ENCODE results near the gene IGSF3.

IGSF3 gene

DNA sequence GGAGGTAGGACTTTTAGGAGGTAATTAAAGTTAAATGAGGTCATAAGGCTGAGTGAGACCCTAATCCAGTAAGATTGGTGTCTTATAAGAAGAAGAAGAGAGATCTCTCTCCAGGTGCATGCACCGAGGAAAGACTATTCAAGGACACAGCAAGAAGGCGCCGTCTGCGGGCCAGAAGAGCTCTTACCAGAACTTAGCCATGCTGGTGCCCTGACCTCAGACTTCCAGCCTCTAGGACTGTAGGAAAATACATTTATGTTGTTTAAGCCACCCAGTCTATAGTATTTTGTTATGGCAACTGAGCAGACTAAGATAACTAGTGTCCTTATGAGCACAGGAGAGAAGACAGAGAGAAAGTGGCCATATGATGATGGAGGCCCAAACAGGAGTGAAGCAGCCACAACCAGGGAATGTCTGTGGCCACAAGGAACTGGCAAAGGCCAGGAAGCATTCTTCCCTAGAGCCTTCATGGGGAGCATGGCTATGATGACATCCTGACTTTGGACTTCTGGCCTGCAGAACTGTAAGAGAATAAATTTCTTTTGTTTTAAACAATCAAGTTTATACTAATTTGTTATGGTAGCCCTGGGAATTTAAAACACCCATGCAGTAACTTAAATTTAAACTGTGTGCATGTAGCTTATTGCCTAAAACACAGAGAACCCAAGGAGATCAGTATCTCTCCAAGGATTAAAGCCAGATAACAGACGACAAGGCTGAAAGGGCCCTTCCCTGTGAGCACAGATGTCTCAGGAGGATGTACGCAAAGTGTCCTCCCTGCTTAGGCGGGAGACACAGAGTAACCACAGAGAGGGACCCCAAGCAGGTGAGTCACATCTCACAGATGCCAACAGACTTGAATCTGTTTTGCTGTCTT lies 86.8 kb downstream of the IGSF3 start:
- H3K4me3 ChIP-seq (replicated peaks in 1 of 2; ENCODE audit: low read depth in 2 of 2, low read length in 2 of 2), result no peak overlapping the region
- peak in 1 of 2 donors; percentile 13 for DNase-seq (ENCODE audit: low read depth in 2 of 2)
- TF ChIP-seq, protein P1, sequence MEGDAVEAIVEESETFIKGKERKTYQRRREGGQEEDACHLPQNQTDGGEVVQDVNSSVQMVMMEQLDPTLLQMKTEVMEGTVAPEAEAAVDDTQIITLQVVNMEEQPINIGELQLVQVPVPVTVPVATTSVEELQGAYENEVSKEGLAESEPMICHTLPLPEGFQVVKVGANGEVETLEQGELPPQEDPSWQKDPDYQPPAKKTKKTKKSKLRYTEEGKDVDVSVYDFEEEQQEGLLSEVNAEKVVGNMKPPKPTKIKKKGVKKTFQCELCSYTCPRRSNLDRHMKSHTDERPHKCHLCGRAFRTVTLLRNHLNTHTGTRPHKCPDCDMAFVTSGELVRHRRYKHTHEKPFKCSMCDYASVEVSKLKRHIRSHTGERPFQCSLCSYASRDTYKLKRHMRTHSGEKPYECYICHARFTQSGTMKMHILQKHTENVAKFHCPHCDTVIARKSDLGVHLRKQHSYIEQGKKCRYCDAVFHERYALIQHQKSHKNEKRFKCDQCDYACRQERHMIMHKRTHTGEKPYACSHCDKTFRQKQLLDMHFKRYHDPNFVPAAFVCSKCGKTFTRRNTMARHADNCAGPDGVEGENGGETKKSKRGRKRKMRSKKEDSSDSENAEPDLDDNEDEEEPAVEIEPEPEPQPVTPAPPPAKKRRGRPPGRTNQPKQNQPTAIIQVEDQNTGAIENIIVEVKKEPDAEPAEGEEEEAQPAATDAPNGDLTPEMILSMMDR (IDR thresholded peaks at IDR 0.05; ENCODE audit: low read depth, low read length), result no peak

DNA sequence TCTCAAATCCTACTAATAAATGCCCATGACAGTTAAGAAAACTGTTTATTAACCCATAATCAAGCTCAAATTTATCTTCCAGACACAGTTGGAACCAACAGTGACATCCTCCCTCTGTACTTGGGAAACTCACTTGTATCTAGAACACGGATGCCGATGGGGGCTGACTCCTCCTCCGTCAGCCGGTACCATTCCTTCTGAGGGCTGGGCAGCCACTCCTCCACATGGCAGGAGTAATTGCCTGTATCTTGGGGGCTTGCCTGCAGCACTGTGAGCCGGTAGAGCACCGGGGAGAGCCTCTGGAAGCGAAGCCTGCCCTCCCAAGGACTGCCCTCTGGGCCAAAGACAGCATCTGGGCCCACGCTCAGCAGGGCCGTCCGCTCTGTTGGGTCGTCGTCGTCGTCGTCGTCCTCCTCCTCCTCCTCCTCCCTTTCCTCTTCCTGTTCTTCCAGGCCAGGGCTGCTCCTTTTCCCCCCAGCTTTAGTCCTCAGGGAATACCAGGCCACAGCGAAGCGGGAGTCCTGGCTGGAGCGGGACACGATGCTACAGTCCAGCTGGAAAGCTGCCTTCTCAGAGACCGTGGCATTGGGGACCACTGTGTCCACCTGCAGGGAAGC lies 88.2 kb downstream of the IGSF3 start:
- H3K4me3 ChIP-seq (replicated peaks in 1 of 2; ENCODE audit: low read depth in 2 of 2, low read length in 2 of 2), result no peak overlapping the region
- DNase-seq (ENCODE audit: low read depth in 2 of 2), result no peak
- TF ChIP-seq, protein P1 (IDR thresholded peaks at IDR 0.05; ENCODE audit: low read depth, low read length), result no peak

DNA sequence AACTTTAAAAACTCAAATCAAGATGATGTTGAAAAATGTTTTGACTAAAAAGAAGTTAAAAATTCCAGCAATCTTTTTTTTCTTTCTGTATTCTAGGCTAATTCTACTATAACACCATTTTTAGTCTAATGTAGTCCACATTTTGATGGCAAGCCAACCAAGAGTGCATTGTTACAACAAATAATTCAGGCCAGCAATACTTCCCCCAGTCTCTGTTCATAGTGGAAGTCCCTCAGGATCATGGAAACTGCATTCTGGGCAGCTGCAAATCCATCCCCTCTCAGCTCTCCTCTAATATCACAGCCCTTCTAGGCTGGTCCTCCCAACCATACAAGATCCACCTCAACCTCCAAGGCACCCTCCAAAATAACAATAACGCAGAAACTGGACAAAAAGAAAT lies 89.0 kb downstream of the IGSF3 start:
- DNase-seq (ENCODE audit: low read depth in 2 of 2), result no peak
- TF ChIP-seq, protein P1 (IDR thresholded peaks at IDR 0.05; ENCODE audit: low read depth, low read length), result no peak
- H3K4me3 ChIP-seq (replicated peaks in 1 of 2; ENCODE audit: low read depth in 2 of 2, low read length in 2 of 2), result no peak overlapping the region

DNA sequence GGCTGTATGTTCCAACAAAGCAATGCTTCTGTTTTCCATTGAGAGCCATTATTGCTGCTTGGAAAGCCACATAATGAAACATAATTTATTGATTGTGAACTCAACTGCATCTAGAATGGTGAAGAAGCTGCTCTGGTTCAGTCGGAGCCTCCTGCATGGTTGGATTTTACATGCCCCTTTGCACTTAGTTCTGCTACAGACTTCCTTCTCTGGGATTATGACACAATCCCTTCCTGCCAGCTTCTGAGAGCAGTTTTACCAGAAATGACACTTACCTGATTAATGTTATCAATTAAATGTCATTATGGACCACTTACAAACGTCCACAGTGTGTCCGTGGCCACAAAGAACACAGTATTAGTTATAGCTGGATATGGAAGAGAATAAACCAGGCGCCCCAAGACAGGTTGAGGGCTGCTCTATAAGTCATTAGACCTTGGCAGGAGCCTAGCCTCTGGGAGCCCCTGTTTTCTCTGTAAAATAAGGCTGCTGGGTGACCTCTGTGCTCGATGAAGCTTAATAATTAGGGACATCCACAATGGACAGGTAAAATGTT lies 89.7 kb downstream of the IGSF3 start:
- TF ChIP-seq, protein P1 (IDR thresholded peaks at IDR 0.05; ENCODE audit: low read depth, low read length), result no peak
- no peak for DNase-seq (ENCODE audit: low read depth in 2 of 2)
- H3K4me3 ChIP-seq (replicated peaks in 1 of 2; ENCODE audit: low read depth in 2 of 2, low read length in 2 of 2), result no peak overlapping the region

DNA sequence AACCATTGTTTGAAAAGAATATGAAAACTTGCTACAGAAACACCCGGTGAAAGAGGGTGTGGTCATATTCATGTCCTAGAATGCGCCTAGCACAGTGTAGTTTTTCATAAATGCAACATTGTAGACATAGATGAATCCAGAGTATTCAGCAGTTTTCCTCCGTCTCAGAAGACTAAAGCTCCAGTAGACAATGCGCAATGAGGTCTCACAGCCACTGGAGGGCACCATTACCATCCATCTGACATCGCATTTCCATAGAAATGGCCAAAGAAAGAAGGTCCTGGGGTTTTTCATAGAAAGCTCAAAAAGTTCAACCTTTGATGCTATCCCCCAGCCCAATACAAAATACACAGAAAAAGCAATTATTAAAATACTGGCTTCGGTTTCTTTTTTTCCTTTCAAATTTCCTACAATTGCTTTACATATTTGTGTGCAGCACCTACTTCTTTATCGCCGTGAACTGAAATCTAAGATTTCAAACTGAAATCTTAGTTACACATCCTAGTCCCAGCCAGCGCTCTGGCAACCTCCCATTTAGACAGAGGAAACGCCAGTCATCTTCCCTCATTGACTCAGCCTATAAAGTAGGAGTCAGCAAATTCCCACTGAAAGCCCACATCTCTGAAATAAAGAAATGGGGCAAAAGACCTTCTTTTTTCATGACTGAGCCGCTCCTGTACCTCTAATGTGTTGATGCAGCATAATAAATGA lies 92.8 kb downstream of the IGSF3 start:
- no peak overlapping the region for H3K4me3 ChIP-seq (replicated peaks in 1 of 2; ENCODE audit: low read depth in 2 of 2, low read length in 2 of 2)
- TF ChIP-seq, protein P1 (IDR thresholded peaks at IDR 0.05; ENCODE audit: low read depth, low read length), result peak; percentile 89
- peak; percentile 81 for DNase-seq (ENCODE audit: low read depth in 2 of 2)

DNA sequence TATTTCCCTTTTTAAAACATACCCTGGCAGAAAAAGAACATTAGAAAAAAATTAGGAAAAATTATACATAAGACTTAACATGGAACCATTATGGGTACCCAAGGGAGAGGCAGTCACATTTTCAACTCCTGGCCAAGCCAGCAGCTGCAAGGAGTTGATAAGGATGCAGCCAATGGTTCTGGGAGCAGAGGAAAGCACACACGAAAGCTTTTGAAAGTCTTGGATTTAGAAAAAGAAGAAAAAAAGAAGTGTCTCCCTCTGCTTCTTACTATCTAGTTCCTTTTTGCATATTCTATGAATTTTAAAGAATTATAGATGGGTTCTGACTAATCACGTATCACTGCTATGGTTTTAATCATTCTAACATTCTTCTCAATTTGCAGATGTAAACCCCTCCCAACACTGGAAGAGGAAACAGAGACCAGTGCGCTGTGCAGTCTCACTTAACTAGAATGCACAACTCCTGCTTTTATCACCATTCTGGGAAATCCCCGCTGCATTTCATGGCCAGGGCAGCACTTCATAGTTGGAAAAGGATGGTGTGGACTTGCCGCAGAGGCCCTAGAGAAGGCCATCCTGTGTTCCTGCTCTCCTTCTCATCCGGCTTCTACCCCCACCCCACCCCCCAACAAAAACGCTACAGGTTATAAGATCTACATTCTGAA lies 94.0 kb downstream of the IGSF3 start:
- no peak overlapping the region for H3K4me3 ChIP-seq (replicated peaks in 1 of 2; ENCODE audit: low read depth in 2 of 2, low read length in 2 of 2)
- DNase-seq (ENCODE audit: low read depth in 2 of 2), result peak; percentile 36 to 59
- TF ChIP-seq, protein P1 (IDR thresholded peaks at IDR 0.05; ENCODE audit: low read depth, low read length), result no peak
